Stimulated activated CD8-positive, alpha-beta memory T cell treated with anti-CD3 and anti-CD28 coated beads, Interleukin-7, amount 100 ng/mL, for 48 hours (primary cell): ENCODE measurements around the gene CTTN.
A peak's percentile ranks its signal among the peaks of the same experiment; 100 is the strongest.
"Not testable (repeated sequence)": the region's sequence is repeated elsewhere in the genome, so short reads cannot be mapped to it uniquely, and the experiment has no call there.

Experiments used
- DNase-seq, 2 donors: peaks; one replicate each; pipeline ENCODE4 v3.0.0-alpha.2; 2020; ENCODE audit warnings: low read depth in 1 of 2; ENCODE audit errors: extremely low read depth in 1 of 2

Gene CTTN

DNA sequence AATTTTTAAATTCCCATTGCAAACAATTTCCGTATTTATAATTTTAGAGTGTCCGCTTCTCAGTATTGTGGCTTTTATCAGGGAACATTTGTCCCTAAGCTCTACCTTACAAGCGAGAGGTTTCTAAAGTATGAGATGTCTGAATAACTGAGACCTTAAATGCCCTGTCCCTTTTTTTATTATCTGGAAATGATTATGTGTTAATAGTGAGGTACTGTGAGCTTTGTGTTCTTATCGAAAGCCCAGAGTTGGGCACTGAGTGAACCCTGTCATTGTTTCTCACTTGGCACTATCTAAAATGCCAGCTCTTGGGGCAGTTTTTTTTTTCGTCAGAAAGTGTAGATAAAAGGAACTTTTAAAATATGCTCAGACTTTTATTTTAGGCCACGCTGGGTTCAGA lies 9.5 kb downstream of the CTTN start:
- DNase-seq: no peak

DNA sequence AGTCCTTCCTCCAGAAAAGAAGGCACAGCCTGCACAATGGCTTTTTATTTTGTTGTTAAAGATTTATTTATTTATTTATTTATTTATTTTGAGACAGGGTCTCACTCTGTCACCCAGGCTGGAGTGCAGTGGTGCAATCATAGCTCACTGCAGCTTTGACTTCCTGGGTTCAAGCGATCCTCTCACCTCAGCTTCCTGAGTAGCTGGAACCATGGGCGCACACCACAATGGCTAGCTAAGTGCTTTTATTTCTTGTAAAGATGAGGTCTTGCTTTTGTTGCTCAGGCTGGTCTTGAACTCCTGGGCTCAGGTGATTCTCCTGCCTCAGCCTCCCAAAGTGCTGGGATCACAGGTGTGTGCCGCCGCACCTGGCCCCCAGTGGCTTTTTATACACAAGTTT lies 10.0 kb downstream of the CTTN start:
- DNase-seq: not testable (repeated sequence)

DNA sequence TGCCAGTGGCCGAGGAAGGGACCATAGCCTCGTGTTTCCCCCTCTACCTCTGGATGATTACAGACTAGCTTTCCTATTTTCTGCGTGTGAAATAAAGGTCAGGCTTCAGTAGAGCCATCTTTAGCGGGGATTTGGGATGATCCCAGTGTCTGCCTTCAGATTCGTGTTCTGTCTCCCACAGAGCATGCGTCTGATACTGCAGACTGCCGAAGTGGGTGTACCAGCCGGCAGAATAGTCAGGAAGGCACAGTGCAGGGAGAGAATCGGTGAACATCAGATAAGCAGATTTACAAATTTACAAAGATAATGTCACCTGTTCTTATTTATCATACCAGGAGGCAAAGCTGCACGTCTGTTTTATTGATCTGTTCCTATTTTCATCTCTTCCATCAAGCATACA lies 11.1 kb downstream of the CTTN start:
- no peak for DNase-seq

DNA sequence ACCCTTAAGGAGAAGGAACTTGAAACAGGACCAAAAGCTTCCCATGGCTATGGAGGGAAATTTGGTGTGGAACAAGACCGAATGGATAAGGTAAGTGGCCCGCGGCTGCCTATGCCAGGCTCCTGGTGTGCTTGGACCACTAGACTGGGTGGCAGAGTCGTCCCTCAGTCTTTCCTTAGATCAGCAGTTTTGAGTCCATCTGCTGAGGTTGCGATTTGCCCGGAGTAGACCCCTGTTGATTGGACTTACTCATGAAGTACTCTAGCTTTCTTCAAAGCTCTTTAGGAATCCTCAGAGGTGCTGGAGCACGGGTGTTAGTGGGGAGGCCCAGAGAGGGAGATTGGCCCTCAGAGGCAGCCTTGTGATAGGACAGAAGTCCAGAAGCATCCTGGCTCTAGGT lies 11.5 kb downstream of the CTTN start:
- DNase-seq: no peak

DNA sequence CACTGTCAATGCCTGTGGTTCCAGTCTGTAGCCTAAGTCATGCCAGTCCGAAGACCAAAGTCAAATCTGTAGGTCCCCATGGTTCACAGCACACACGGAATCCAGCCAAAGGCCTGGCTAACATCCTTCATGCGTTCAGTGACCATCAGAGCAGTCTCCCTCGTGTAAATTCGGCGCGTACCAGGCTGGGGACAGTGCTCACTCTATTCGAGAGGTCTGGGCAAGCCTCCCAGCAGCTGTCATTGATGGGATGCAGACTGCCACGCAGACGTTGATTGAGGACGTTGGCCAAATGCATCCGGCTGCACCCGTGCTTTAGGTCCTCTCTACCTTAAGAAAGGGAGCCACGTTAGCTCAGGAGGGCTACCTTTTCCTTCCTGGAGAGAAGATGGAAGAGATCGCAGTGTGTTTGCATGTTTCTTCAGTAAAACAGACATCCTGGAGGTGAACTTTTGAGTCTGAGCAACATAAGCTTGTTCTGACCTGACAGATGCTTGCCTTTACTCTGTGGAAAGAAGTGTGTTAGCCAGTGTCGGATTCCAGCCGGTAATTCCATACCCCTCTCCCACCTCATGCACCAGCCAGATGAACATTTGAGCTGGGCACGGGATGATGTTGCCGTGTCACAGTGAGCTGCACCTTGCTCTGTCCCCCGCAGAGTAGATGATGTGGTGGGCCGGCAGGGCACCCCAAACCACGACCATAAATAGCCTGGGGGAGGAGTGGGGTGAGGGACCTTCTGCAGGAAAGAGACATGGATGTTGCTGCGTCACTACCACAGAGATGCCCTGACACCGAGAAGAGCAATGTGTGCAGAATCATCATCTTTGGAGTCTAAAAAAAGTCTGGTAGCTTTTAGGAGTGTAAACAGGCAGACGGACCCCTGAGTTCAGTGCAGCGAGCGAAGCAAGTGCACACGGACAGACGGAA lies 12.2 kb downstream of the CTTN start:
- no peak for DNase-seq

DNA sequence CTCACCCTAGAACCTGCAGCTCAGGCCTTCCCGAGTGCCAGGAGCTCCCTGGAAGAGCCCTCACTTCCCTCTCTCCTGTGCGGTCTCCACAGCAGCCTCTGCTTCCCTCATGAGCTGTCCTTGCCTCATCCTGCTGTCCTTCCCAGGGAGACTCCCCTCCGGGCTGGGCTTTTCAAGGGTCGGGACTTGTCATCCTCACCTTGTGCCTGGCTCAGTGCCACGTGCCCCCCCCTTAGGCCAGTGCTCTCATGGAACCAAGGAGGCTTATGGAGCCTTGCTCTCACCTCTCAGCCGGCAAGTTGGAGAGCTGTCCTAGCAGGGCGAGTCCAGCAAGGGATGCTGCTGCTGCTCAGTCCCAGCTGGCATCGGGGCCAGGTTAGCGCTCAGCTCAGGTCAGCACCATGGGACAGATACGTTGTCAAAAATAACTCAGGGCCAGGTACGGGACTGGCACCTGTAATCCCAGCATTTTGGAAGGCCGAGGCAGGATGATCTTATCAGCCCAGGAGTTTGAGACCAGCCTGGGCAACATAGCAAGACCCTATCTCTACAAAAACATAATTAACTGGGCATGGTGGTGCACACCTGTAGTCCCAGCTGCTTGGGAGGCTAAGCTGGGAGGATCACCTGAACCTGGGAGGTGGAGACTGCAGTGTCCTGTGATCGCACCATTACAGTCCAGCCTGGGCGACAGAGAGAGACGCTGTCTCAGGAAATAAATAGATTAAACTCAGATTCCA lies 13.6 kb downstream of the CTTN start:
- DNase-seq: no peak

DNA sequence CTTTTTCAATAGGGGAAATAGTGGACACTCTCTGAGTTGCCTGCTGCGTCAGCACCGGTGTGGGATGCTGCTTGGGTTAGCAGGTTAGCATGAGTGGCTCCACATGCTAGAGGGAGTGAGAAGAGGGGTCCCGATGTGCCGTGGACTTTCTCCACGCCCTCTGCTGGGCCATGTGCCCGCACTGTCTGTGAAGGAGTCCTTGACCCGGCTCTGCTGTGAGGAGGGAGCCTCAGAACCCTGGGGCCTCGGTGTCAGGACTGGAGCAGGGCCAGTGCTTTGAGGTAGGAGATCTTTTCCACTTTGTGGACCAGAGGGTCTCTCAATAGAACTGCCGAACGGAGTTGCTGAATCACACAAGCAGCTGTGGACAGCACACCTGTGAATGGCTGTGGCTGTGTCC lies 14.8 kb downstream of the CTTN start:
- DNase-seq: no peak

DNA sequence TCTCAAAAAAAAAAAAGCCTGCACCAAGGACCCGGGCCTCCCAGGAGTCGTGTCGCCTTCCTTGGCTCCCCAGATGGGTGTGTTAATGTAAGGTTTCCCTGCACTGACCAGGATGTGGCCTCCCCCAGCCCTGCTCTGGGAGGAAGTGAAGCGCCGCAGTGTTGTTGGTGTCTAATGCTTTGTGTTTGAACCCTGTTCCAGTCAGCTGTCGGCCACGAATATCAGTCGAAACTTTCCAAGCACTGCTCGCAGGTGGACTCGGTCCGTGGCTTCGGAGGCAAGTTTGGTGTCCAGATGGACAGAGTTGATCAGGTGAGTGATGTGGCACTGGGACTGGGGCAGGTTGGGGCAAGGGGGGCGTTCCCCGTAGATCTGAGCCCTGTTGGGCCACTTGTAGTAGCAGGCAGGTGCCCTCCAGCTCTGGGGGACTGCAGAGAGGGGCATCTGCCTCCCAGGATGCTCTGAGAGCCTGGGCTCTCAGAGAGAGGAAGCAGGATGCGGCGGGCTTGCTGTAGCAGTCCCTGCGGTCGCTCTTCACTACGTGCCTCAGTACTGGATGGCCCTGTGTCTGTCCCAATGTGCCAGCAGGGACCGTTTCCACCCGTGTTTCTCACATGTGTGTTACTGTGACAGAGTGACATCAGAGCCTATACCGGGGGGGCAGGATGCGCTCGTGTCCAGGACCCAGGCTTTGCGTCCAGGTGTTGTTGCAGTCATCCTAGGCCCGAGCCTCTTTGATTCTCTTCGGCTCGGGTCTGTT lies 16.2 kb downstream of the CTTN start:
- no peak for DNase-seq

DNA sequence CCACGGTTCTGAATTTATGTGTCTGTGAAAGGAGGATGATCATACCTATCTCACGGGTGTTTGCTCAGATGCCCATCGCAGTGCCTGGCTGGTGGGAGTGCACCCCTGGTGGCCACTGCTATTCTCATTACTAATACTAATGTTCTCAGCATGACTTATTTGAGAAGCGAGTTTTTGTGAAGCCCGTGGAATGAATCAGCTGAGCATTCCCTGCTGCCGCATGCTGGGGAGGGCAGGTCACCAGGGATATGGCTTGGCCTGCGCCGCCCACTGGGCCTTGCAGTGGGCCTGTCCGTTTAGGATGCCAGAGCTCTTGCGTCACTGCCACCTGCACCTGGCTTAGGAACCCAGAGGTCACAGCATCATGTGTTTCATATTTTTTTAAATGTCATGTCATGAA lies 16.9 kb downstream of the CTTN start:
- DNase-seq: no peak

DNA sequence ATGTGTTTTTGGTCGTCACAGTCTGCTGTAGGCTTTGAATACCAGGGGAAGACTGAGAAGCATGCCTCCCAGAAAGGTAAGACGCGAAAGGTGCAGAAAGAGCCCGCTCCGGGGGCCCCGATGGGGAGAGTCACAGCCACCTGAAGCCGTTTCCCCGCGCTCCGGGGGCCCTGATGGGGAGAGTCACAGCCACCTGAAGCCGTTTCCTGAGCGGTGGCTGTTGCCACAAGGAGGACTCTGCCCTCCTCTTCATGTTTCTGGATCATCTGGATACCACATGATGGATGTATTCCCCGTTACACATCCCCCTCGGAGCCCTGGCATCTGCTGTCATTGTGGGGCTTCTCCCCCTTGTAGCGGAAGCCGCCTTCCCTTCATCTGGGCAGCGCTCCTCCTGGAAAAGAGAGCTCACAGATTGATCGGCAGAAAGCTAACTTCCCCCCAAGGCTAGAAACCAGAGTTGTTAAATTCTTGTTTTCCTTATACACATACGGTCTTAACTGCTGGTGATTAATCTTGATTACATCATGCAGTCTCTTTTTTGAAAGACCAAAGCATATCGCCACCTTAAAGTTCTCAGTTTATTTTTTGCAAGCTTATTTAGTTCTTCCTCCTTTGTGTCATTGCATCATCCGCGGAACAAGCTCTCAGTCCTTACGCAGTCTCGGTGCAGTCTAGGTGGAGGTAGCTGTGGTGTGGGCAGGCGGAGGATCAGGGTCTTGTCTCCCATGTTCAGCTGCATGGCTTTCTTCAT lies 17.5 kb downstream of the CTTN start:
- DNase-seq: no peak

DNA sequence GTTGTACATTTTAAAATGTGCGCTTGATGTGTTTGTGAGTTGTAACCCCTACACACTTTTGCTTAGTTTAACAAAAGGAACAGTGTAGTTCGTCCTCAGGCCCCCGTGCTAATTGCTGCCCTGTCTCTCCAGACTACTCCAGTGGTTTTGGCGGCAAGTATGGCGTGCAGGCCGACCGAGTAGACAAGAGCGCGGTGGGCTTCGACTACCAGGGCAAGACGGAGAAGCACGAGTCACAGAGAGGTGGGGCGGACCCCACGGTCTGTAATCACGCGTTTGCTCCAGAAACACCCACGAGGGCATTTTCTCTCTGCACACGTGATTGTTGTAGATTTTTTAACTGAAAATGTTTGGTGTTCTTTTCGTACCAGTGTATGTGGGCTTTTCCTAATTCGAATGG lies 18.6 kb downstream of the CTTN start:
- DNase-seq: no peak

DNA sequence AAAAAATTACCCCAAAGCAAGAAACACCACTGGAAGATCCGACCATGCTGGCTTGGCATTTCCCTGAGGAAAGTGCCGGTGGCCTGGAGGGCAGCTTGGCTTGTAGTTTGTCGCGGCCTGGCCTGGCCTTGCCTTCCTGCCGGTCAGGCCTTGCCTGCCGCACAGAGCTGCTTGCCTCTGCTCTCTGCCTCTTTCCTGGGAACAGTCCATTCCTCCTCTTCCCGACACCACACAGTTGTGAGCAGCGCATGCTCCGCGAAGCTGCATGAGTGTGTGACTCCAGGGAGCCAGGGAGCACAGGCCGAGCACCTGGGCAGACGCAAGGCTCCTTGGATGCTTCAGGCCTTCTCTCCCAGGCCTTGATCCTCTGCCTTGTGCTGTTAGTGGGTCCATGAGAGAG lies 19.8 kb downstream of the CTTN start:
- DNase-seq: no peak

DNA sequence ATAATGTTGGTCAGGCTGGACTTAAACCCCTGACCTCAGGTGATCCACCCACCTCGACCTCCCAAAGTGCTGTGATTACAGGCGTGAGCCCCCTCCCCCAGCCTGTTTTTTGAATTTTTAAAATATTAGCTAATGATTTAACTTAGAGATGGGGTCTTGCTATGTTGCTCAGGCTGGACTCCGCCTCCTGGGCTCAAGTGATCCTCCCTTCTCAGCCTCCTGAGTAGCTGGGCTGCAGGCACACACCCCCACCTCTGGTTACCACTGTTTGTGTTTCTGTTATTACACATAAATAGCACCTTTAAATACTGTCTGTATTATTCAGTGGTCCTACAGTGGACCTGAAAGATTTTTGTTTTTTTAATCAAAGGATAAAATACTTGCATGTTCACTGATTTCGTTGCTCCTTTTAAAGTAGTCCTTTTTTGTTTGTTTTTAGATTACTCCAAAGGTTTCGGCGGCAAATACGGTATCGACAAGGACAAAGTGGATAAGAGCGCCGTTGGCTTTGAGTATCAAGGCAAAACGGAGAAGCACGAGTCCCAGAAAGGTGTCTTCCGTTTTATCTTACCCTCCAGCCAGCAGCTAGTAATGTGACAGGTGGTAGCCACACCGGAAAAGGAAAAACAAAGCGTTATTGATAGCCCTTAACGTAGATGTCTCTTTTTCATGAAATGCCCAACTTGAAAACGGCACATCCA lies 21.1 kb downstream of the CTTN start:
- no peak for DNase-seq

DNA sequence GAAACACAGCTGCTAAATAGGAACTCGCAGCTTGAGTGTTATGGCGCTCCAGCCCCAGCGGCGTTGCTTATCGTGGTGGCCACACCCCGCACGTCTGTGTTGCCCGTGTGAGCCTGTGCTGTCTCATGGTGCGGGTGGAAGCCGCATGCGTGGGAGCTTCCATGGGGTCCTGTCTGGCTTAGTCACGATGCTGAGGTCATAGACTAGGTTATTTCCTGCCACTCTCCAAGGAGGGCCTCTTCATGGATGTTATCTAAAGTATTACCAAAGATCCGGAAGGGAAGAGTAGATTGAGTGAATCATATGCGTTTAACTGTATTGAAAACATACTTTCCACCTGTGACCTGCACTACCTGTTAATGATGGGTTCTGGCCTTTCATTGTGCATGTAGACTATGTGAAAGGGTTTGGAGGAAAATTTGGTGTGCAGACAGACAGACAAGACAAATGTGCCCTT lies 21.7 kb downstream of the CTTN start:
- no peak for DNase-seq

DNA sequence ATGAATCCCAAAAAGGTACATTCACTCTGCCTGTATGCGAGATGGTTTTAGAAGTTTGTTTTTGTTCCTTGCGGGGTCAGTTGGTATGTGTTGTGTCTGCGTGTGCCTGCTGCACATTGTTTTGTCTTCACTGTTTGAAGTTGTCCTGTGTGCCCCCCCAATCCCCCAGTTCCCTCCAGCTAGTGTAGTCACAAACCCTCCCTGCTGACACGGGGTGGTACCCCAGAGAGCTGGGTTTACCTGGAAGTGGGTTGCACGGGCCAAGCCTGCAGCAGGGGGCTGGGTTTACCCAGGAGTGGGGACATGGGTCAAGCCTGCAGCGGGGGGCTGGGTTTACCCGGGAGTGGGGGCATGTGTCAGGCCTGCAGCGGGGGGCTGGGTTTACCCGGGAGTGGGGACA lies 22.2 kb downstream of the CTTN start:
- no peak for DNase-seq

DNA sequence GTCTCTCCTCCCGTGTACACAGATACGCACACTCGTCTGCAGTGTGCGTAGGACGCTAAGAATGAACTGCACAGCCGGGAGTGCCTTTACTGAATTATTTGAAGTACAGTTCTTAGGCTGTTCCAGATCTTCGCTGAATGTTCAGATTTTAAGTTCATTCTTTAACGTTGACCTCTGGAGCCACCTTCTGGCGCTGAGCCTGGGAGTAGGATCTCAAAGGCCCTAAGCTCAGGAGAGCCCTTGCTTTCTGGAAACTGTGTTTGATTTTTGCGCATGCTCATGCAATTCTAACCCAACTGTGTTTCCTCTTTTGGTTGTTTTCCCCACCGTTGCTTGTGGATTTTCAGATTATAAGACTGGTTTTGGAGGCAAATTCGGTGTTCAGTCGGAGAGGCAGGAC lies 22.8 kb downstream of the CTTN start:
- no peak for DNase-seq

DNA sequence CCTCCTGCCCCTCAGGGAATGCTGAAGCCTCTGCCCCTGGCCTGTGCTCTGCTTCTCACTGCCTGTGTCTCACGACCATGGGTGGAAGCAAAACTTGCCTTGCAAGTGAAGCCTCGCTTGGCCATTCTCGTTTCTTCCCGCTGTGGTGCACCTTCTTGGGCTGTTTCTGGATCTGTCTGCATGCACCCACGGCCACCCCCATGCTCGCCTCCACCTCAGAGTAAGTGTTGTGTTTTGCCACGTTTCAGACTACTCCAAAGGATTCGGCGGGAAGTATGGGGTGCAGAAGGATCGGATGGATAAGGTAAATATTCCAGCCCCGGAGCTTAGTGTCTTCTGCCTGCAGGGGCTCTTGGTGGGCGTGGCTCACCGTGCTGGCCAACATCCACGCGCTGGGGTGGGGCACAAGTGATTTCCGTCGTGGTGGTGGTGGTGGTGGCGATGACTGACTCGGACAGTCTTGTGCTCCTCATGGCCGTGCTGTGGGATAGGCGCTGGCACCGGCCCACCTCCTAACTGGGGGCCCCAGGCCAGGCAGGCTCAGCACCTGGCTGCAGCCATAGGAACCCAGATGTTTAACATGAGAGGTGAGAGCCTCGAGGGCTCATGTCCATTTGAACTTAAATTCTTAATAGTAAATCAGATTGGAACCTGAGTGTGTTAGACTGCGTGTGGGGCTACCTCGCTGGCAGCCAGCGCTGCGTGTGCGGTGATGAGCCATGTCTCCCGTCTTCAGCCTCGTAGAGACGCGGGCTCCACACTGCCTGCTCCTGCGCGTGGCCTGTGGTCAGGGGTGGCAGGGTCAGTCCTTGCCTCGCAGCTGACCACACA lies 24.6 kb downstream of the CTTN start:
- DNase-seq: no peak

DNA sequence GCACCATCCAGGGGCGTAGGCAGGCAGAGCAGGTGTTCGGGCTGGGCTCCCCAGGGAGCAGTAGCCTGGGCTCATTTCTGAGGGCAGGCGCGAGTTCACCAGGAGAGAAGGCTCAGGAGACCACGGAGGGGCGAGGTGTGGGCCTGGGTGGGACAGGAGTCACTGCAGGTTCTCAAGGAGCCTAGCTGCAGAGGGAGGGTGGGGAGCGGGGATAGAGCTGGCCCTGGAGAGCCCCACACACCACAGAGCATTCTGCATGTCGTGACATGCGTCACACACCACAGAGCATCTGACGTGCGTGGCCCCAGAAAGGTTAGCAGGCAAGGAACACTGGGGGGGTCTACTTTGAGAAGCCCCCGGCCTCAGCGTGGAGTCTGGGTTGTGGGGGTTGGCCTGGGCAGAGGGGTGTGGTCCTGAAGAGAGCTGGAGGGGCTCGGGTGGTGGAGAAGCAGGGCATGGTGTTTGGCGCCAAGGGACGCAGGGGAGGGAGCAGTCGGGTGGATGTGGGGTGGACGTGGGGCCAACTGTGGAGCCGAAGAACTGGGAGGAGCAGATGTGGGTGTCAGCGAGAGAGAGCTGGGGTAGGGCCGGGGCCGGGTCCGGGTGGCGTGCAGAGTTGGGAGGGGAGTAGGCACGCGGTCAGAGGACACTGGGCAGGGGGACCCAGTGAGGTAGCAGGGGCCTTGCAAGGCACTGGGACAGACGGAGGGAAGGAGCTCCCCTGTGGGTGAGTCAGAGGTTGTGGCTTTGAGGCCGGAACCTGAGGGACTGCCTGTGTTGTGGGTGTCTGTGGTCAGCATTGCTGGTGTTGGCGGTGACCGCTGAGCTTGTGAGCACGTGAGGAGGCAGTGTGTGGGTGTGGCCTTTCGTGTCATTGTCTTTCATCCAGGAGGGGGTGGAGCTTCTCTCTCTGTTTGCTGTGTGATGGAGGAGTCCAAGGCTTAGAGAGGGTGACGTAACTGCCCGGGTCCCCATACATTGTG lies 25.5 kb downstream of the CTTN start:
- peak; percentile 36 to 45 for DNase-seq
